ENCODE results near the gene MIX23.
A peak's percentile ranks its signal among the peaks of the same experiment; 100 is the strongest.

MIX23 gene

GRCh38 chr3:122382888-122383666 lies at the start of gene MIX23:
TSS of gene MIX23 (minus strand) at chr3:122383231. CDS start at chr3:122383224, 7 bp downstream.
- peak; percentile 68 for DNase-seq (ENCODE audit: low read depth, low spot score)

- no peak for DNase-seq (ENCODE audit: low read depth, low spot score)
These were observed 47.3 kb upstream of the MIX23 start for GRCh38 chr3:122430371-122430770.

GRCh38 chr3:122427857-122428471 lies 44.9 kb upstream of the MIX23 start:
- DNase-seq (ENCODE audit: low read depth, low spot score): no peak

GRCh38 chr3:122421836-122422235 lies 38.8 kb upstream of the MIX23 start:
- DNase-seq (ENCODE audit: low read depth, low spot score): no peak

- DNase-seq (ENCODE audit: low read depth, low spot score): no peak
These were observed 38.1 kb upstream of the MIX23 start for GRCh38 chr3:122421101-122421500.

GRCh38 chr3:122416966-122417365 lies 33.9 kb upstream of the MIX23 start:
- no peak for DNase-seq (ENCODE audit: low read depth, low spot score)

- DNase-seq (ENCODE audit: low read depth, low spot score): peak; percentile 99
These were observed 33.0 kb upstream of the MIX23 start, which contains the start of gene WDR5B for GRCh38 chr3:122415762-122416654. TSS of gene WDR5B (minus strand) at chr3:122416062. CDS start at chr3:122415528, 534 bp downstream.

GRCh38 chr3:122415104-122415744 lies 32.2 kb upstream of the MIX23 start:
- peak; percentile 2 for DNase-seq (ENCODE audit: low read depth, low spot score)

- no peak for DNase-seq (ENCODE audit: low read depth, low spot score)
These were observed 31.4 kb upstream of the MIX23 start for GRCh38 chr3:122414391-122414790.

GRCh38 chr3:122410639-122411038 lies 27.6 kb upstream of the MIX23 start:
- no peak for DNase-seq (ENCODE audit: low read depth, low spot score)

- no peak for DNase-seq (ENCODE audit: low read depth, low spot score)
These were observed 27.1 kb upstream of the MIX23 start for GRCh38 chr3:122410111-122410510.

- DNase-seq (ENCODE audit: low read depth, low spot score): no peak
These were observed 26.4 kb upstream of the MIX23 start for GRCh38 chr3:122409446-122409845.

- DNase-seq (ENCODE audit: low read depth, low spot score): no peak
These were observed 24.9 kb upstream of the MIX23 start for GRCh38 chr3:122407946-122408345.

- DNase-seq (ENCODE audit: low read depth, low spot score): no peak
These were observed 23.2 kb upstream of the MIX23 start for GRCh38 chr3:122406198-122406597.

GRCh38 chr3:122405015-122405414 lies 22.0 kb upstream of the MIX23 start:
- DNase-seq (ENCODE audit: low read depth, low spot score): no peak

- no peak for DNase-seq (ENCODE audit: low read depth, low spot score)
These were observed 20.5 kb upstream of the MIX23 start for GRCh38 chr3:122403489-122403888.

GRCh38 chr3:122398920-122399319 lies 15.9 kb upstream of the MIX23 start:
- no peak for DNase-seq (ENCODE audit: low read depth, low spot score)

GRCh38 chr3:122397201-122397600 lies 14.2 kb upstream of the MIX23 start:
- DNase-seq (ENCODE audit: low read depth, low spot score): no peak

GRCh38 chr3:122396511-122396910 lies 13.5 kb upstream of the MIX23 start:
- no peak for DNase-seq (ENCODE audit: low read depth, low spot score)

GRCh38 chr3:122395582-122395981 lies 12.6 kb upstream of the MIX23 start:
- no peak for DNase-seq (ENCODE audit: low read depth, low spot score)

- DNase-seq (ENCODE audit: low read depth, low spot score): no peak
These were observed 11.1 kb upstream of the MIX23 start for GRCh38 chr3:122394173-122394572.
